ENCODE data around the gene KLHL7. TPM values are rescaled to one million over a fixed set of nuclear protein-coding genes. Genes with fewer than 3 reads are reported as not detected.
"Not testable (repeated sequence)": the region's sequence is repeated elsewhere in the genome, so short reads cannot be mapped to it uniquely, and the experiment has no call there.

KLHL7 gene
- total RNA-seq, 1 donor from 2014 or later, result 18.7 TPM

- peaks cover 17% of the 10 kb centered on the region for H3K36me3 ChIP-seq
- H3K9me3 ChIP-seq, result no peaks in the 10 kb centered on the region
- no peak for ATAC-seq
- no peak for TF ChIP-seq CTCF (IDR thresholded peaks at IDR 0.05)
- H3K27me3 ChIP-seq (ENCODE audit: low read depth), result no peaks in the 10 kb centered on the region
- no peak overlapping the region for H3K4me3 ChIP-seq
- intact Hi-C loops (cut with DNase I), result no loop called here
- no peaks in the 10 kb centered on the region for H3K4me1 ChIP-seq
- H3K27ac ChIP-seq, result no peak overlapping the region
- DNase-seq, result no peak
These were observed 14.5 kb downstream of the KLHL7 start for GRCh38 chr7:23120106-23120505.

- no peak for TF ChIP-seq CTCF (IDR thresholded peaks at IDR 0.05)
- H3K9me3 ChIP-seq, result no peaks in the 10 kb centered on the region
- no peaks in the 10 kb centered on the region for H3K27me3 ChIP-seq (ENCODE audit: low read depth)
- ATAC-seq, result no peak
- H3K36me3 ChIP-seq, result peaks cover 28% of the 10 kb centered on the region
- intact Hi-C loops (cut with DNase I), result no loop called here
- DNase-seq, result no peak
- H3K4me1 ChIP-seq, result no peaks in the 10 kb centered on the region
- no peak overlapping the region for H3K4me3 ChIP-seq
- no peak overlapping the region for H3K27ac ChIP-seq
These were observed 15.6 kb downstream of the KLHL7 start for GRCh38 chr7:23121165-23121564.

- no peak for TF ChIP-seq CTCF (IDR thresholded peaks at IDR 0.05)
- H3K27ac ChIP-seq, result no peak overlapping the region
These were observed 17.4 kb downstream of the KLHL7 start for GRCh38 chr7:23123007-23123406.

GRCh38 chr7:23123465-23123864, 17.9 kb downstream of the KLHL7 start:
- intact Hi-C loops (cut with DNase I), result no loop called here
- TF ChIP-seq CTCF (IDR thresholded peaks at IDR 0.05), result no peak

More at GRCh38 chr7:23123007-23123406, 17.4 kb downstream of the KLHL7 start:
- intact Hi-C loops (cut with DNase I), result no loop called here
- H3K36me3 ChIP-seq, result peaks cover 42% of the 10 kb centered on the region
- no peaks in the 10 kb centered on the region for H3K9me3 ChIP-seq
- DNase-seq (no peak), ATAC-seq (no peak)
- no peaks in the 10 kb centered on the region for H3K27me3 ChIP-seq (ENCODE audit: low read depth)
- H3K4me1 ChIP-seq, result no peaks in the 10 kb centered on the region
- no peak overlapping the region for H3K4me3 ChIP-seq

GRCh38 chr7:23129036-23129435, 23.5 kb downstream of the KLHL7 start:
- H3K27ac ChIP-seq, result no peak overlapping the region
- H3K27me3 ChIP-seq (ENCODE audit: low read depth), result no peaks in the 10 kb centered on the region
- H3K36me3 ChIP-seq, result peaks cover 50% of the 10 kb centered on the region
- intact Hi-C loops (cut with DNase I), result no loop called here
- no peaks in the 10 kb centered on the region for H3K4me1 ChIP-seq
- H3K9me3 ChIP-seq, result peaks cover 4% of the 10 kb centered on the region
- DNase-seq (no peak), ATAC-seq (no peak)
- TF ChIP-seq CTCF (IDR thresholded peaks at IDR 0.05), result no peak
- no peak overlapping the region for H3K4me3 ChIP-seq

More at GRCh38 chr7:23123465-23123864, 17.9 kb downstream of the KLHL7 start:
- no peak overlapping the region for H3K4me3 ChIP-seq
- H3K9me3 ChIP-seq, result no peaks in the 10 kb centered on the region
- no peaks in the 10 kb centered on the region for H3K4me1 ChIP-seq
- DNase-seq, result no peak
- ATAC-seq, result no peak
- no peak overlapping the region for H3K27ac ChIP-seq
- H3K27me3 ChIP-seq (ENCODE audit: low read depth), result no peaks in the 10 kb centered on the region
- H3K36me3 ChIP-seq, result peaks cover 44% of the 10 kb centered on the region

GRCh38 chr7:23131799-23132198, 26.2 kb downstream of the KLHL7 start:
- ATAC-seq; intact Hi-C loops (cut with DNase I); DNase-seq: not testable (repeated sequence)

More at GRCh38 chr7:23131799-23132198, 26.2 kb downstream of the KLHL7 start:
- not testable (repeated sequence) for H3K4me3 ChIP-seq; H3K27me3 ChIP-seq (ENCODE audit: low read depth); H3K27ac ChIP-seq; H3K9me3 ChIP-seq; H3K4me1 ChIP-seq
- peaks cover 22% of the 10 kb centered on the region for H3K36me3 ChIP-seq

Data from lower lobe of right lung (tissue), 2 donors.